H1 (cell line): Measurements from ENCODE around the gene ZNF644. TPM values are rescaled to one million over a fixed set of nuclear protein-coding genes. Genes with fewer than 3 reads are reported as not detected.

Source experiments
- CTBP2 ChIP-seq: IDR thresholded peaks from 2 replicates; pipeline ENCODE4 v1.7.0; 2011; ENCODE audit warnings: borderline replicate concordance, mild to moderate bottlenecking, moderate library complexity, mixed read lengths, low read length; ENCODE audit not compliant: insufficient read depth, insufficient read length
- EZH2 ChIP-seq: fragments of 200-600 bp; sonication (generic); IDR thresholded peaks from 2 replicates; pipeline ENCODE4 v1.7.1; 2012; ENCODE audit warnings: low read depth, mild to moderate bottlenecking, moderate library complexity, low read length, inconsistent platforms; ENCODE audit not compliant: severe bottlenecking
- NRF1 ChIP-seq: IDR thresholded peaks from 2 replicates; pipeline ENCODE4 v1.6.1; 2011; ENCODE audit warnings: mild to moderate bottlenecking, low read depth, low read length, improper control_type of control experiment
- TEAD4 ChIP-seq: IDR thresholded peaks from 2 replicates; pipeline ENCODE4 v1.6.1; 2012; ENCODE audit warnings: low read depth, low read length, inconsistent platforms, mixed read lengths
- ZNF274 ChIP-seq: IDR thresholded peaks from 2 replicates; pipeline ENCODE4 v1.7.0; 2012; ENCODE audit warnings: low read length, borderline replicate concordance; ENCODE audit errors: extremely low read depth
- polyA plus RNA-seq, 7 experiments: library from polyadenylated mRNA; depleted of rRNA in 3 of 7; stranded (reverse) in 5 of 7; unstranded in 2 of 7; fragments of >200 nt in 5 of 7; fragments of 200-250 nt in 2 of 7; gene quantifications; 1 replicate in 5 of 7; 2 replicates in 1 of 7; 4 replicates in 1 of 7; pipeline versions ENCODE4 v1.2.1 to v1.2.3, GENCODE V29; 2011 to 2013; ENCODE audit warnings: missing spikeins in 2 of 7, mixed read lengths in 2 of 7
- total RNA-seq: library from RNA; stranded (reverse); fragmentation: NEBNext Ultra II Directional; extraction: Animal tissue kit (Norgen Biotek cat#: 25700); gene quantifications from 2 replicates; pipeline ENCODE4 v1.2.1, GENCODE V29; 2021

Gene ZNF644
- total and polyA plus RNA-seq, 2 of the 8 experiments (the other 6 are each of a cell fraction or from before 2014, with no cell fraction given): 14.5 to 93.5 TPM

DNA sequence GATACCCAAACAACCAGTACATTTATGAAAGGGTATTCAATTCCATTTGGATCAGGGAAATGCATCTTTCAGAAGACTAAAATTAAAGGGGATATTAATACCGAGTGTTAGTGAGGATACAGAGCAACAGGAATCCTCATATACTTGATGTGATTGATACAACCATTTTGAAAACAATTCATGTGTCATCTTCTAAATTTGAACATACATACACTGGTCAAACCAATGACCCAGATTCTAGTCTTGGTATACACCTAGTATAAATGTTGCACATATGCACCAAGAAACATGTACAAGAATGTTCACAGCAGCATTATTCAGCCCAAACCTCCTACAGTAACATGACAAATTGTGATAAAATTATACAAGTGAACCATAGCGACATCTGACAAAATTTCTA is 58.6 kb downstream of the ZNF644 start (continued):
- TF ChIP-seq NRF1: no peak
- TF ChIP-seq CTBP2: no peak
- no peak for TF ChIP-seq TEAD4
- no peak for TF ChIP-seq ZNF274
- no peak for TF ChIP-seq EZH2
